D721Med (cell line): ENCODE results near the gene CTNNAL1.
"Not testable (repeated sequence)": the region's sequence is repeated elsewhere in the genome, so short reads cannot be mapped to it uniquely, and the experiment has no call there.

Experiments
- DNase-seq: peaks from one replicate; pipeline ENCODE4 v3.0.0; 2011; ENCODE audit warnings: low spot score; ENCODE audit not compliant: insufficient read length
- FAIRE-seq: peaks from 2 replicates; lab custom pipeline; 2011; peaks lifted over from hg19 to GRCh38; lab: Jason Lieb, UNC
- TF ChIP-seq, protein P1 (sequence below): IDR thresholded peaks from 2 replicates; pipeline ENCODE4 v1.5.1; 2012; ENCODE audit warnings: mild to moderate bottlenecking, control low read depth; ENCODE audit not compliant: insufficient read depth; ENCODE audit errors: missing control alignments

CTNNAL1 gene

DNA sequence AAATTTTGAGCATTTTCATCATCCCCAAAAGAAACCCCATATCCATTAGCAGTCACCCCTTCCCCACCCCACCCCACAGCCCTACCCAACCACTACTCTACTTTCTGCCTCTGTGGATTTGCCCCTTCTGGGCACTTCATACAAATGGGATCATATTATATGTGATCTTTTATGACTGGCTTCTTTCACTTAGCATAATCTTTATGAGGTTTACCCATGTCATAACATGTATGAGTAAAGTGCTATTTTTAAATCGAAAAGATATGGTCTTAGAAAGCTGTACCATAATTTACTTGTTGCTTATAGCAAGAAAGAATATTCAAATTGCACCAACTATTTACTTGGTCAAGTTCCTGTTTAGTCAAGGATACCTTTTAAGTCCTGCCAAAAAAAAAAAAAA lies 92.1 kb downstream of the CTNNAL1 start:
- TF ChIP-seq, protein P1, sequence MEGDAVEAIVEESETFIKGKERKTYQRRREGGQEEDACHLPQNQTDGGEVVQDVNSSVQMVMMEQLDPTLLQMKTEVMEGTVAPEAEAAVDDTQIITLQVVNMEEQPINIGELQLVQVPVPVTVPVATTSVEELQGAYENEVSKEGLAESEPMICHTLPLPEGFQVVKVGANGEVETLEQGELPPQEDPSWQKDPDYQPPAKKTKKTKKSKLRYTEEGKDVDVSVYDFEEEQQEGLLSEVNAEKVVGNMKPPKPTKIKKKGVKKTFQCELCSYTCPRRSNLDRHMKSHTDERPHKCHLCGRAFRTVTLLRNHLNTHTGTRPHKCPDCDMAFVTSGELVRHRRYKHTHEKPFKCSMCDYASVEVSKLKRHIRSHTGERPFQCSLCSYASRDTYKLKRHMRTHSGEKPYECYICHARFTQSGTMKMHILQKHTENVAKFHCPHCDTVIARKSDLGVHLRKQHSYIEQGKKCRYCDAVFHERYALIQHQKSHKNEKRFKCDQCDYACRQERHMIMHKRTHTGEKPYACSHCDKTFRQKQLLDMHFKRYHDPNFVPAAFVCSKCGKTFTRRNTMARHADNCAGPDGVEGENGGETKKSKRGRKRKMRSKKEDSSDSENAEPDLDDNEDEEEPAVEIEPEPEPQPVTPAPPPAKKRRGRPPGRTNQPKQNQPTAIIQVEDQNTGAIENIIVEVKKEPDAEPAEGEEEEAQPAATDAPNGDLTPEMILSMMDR, result no peak
- no peak for DNase-seq
- FAIRE-seq, result no peak

DNA sequence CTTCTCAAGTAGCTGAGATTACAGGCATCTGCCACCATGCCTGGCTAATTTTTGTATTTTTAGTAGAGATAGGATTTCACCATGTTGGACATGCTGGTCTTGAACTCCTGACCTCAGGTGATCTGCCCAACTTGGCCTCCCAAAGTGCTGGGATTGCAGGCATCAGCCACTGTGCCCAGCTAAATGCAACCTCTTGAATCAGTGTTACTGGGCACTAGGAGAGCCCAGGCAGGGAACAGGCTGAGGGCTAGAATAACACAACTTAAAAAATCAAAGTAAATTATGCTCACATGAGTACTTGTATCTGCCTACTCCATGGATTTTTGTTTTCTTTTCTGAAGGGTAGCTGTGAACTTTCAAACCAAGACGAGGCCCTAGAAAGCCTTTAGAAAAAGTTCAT lies 92.9 kb downstream of the CTNNAL1 start:
- not testable (repeated sequence) for DNase-seq, FAIRE-seq

DNA sequence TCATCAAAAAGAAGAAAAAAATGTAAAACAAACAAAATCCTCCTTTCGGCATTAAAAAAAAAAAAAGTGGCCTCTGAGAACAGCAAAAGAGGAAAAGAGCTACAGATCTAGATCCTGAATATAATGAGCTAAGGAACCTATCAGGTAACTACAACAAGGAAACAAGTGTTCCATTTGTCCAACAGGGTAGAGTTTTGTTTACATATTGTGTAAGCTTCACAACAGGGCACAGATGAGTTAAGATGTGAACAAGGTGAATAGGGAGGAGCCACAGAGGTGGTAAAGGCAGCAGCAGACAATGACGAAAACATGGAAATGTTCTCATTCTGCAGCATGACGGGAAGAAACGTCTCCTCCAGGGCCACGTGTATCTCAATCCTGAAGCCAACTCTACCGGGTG lies 93.8 kb downstream of the CTNNAL1 start:
- TF ChIP-seq, protein P1, result no peak
- DNase-seq (no peak), FAIRE-seq (no peak)

DNA sequence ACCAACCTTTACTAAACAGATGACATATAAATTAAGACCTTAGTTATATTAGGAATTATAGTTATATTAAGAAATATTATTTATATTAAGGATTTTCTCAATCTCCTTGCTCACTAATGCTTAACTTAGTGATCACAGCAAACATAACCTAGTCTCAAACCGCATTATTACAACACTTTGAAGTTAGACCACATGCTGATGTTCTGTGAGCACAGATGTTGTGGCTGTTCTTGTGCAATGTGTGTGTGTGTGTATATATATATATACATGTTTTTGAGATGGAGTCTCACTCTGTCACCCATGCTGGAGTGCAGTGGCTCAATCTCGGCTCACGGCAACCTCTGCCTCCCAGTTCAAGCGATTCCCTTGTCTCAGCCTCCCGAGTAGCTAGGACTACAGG lies 99.9 kb downstream of the CTNNAL1 start:
- DNase-seq (no peak), FAIRE-seq (no peak)
- TF ChIP-seq, protein P1, result no peak

DNA sequence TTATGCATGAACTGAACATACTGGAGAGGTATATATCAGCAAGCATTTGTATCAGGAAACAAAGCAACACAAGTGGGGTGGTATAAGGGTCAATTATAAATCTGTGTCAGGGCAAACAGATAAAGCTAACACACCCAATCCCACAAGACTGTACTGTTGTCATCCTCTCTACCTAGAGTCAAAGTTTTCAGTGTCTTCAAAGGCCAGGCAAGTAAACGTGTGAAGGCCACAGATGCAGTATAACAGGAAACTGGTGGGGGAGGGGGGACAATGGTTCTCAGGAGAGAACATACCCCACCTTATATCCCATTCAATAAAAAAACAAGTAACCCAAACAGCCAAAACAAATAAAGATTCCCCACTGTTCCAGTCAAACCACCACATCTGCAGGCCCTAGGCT lies 101.5 kb downstream of the CTNNAL1 start:
- no peak for FAIRE-seq
- TF ChIP-seq, protein P1, result no peak

DNA sequence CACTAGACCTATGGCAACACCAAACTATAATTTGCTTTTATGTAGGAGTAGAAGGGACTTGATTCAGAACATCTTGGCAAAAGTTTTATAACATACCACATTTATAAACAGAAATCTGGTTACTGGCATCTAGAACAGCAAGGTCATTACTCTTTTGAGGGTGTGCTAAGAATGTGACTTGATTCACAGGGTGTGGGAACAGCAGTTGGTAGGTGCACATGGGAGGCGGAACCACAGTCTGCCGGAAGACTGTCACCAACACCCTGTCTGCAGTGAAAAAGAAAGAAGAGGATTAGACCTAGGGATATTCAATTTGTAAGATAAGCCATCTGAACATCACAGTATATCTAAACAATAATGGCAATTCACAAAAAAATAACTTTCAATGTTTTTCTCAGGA lies 102.4 kb downstream of the CTNNAL1 start:
- FAIRE-seq, result no peak
- TF ChIP-seq, protein P1, result no peak
- DNase-seq, result no peak

More for the DNA sequence above, 101.5 kb downstream of the CTNNAL1 start:
- DNase-seq, result no peak

DNA sequence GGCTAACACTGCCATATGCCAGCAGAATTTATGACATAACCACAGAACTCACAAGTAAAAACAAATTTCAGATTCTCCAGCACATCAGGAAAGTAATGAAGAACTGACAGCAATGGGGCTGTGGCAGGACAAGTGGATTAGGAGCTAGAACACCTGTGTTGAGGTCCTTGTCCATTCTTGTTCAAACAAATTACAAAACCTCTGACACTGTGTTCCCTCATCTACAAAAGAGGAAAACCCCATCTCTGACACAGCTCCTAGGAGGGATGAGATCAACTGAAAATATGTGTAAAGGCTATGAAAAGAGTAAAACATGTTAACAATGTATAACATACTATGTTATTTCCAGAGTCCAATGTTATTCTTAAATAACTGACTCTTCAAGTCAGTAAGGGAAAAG lies 102.9 kb downstream of the CTNNAL1 start:
- TF ChIP-seq, protein P1, result no peak
- DNase-seq, result no peak
- FAIRE-seq, result no peak

DNA sequence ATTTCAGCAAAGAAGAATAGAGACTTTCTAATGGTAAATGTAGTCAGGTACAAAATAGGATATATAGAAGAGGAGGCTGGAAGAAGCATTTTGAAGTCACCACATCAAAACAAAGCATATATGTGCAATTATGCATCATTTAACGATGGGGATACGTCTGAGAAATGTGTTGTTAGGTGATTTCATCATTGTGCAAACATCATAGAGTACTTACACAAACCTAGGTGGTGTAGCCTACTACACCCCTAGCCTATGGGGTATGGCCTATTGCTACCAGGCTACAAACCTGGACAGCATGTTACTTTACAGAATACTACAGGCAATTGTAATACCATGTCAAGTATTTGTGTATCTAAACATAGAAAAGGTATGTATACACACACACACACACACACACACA lies 107.8 kb downstream of the CTNNAL1 start:
- FAIRE-seq (no peak), DNase-seq (no peak)
- TF ChIP-seq, protein P1, result no peak
